A549 (cell line): ENCODE results near the gene FOXP1.

Experiments
- POLR2A ChIP-seq: IDR thresholded peaks from 2 replicates; pipeline ENCODE4 v1.6.1; 2012; ENCODE audit warnings: mild to moderate bottlenecking, low read length
- TF ChIP-seq, protein P1 (sequence below): fragments of >200 bp; sonication (Bioruptor Twin); formaldehyde crosslinking; IDR thresholded peaks from 3 replicates; pipeline ENCODE4 v1.5.1; 2016
- TF ChIP-seq, protein P2 (sequence below): fragments of 150-350 bp; IDR thresholded peaks from 2 replicates; pipeline ENCODE4 v1.6.1; 2014; ENCODE audit warnings: low read depth, mild to moderate bottlenecking, low read length
- TF ChIP-seq, protein P3 (sequence below): IDR thresholded peaks from 2 replicates; pipeline ENCODE4 v1.6.1; 2012
- TF ChIP-seq, protein P4 (sequence below): fragments of 250-450 bp; sonication (Bioruptor Pico); IDR thresholded peaks from 2 replicates; pipeline ENCODE4 v1.5.0; 2020; ENCODE audit warnings: low read depth, mild to moderate bottlenecking, moderate library complexity

DNA sequence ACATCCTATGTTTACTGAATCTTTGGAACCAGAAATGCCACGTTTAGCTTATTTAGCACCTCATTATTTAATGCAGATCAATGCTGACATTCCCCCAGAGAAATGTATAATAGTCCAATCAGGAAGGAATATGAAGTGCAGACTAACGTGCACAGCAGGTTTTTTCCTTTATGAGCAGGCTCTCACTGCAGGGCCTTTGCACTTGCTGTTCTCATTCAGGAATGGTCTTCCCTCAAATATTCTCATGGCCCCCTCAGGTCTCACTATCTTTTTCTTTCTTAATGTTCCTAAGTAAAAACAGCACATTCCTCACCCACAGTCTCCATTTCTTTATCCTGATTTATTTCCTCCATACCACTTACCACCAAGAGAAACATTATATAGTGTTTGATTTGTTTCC is 174.6 kb downstream of the FOXP1 start:
- no peak for TF ChIP-seq POLR2A
- TF ChIP-seq, protein P1, sequence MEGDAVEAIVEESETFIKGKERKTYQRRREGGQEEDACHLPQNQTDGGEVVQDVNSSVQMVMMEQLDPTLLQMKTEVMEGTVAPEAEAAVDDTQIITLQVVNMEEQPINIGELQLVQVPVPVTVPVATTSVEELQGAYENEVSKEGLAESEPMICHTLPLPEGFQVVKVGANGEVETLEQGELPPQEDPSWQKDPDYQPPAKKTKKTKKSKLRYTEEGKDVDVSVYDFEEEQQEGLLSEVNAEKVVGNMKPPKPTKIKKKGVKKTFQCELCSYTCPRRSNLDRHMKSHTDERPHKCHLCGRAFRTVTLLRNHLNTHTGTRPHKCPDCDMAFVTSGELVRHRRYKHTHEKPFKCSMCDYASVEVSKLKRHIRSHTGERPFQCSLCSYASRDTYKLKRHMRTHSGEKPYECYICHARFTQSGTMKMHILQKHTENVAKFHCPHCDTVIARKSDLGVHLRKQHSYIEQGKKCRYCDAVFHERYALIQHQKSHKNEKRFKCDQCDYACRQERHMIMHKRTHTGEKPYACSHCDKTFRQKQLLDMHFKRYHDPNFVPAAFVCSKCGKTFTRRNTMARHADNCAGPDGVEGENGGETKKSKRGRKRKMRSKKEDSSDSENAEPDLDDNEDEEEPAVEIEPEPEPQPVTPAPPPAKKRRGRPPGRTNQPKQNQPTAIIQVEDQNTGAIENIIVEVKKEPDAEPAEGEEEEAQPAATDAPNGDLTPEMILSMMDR = no peak
- TF ChIP-seq, protein P2, sequence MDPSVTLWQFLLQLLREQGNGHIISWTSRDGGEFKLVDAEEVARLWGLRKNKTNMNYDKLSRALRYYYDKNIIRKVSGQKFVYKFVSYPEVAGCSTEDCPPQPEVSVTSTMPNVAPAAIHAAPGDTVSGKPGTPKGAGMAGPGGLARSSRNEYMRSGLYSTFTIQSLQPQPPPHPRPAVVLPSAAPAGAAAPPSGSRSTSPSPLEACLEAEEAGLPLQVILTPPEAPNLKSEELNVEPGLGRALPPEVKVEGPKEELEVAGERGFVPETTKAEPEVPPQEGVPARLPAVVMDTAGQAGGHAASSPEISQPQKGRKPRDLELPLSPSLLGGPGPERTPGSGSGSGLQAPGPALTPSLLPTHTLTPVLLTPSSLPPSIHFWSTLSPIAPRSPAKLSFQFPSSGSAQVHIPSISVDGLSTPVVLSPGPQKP = no peak
- TF ChIP-seq, protein P3, sequence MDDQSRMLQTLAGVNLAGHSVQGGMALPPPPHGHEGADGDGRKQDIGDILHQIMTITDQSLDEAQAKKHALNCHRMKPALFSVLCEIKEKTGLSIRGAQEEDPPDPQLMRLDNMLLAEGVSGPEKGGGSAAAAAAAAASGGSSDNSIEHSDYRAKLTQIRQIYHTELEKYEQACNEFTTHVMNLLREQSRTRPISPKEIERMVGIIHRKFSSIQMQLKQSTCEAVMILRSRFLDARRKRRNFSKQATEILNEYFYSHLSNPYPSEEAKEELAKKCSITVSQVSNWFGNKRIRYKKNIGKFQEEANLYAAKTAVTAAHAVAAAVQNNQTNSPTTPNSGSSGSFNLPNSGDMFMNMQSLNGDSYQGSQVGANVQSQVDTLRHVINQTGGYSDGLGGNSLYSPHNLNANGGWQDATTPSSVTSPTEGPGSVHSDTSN = no peak
- TF ChIP-seq, protein P4, sequence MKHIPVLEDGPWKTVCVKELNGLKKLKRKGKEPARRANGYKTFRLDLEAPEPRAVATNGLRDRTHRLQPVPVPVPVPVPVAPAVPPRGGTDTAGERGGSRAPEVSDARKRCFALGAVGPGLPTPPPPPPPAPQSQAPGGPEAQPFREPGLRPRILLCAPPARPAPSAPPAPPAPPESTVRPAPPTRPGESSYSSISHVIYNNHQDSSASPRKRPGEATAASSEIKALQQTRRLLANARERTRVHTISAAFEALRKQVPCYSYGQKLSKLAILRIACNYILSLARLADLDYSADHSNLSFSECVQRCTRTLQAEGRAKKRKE (CRISPR knock-in tag) = no peak
